Right hindlimb (tissue), 1 donor: ENCODE results near the gene WASF3.
"Not testable (repeated sequence)": the region's sequence is repeated elsewhere in the genome, so short reads cannot be mapped to it uniquely, and the experiment has no call there.

ENCODE experiments used
- DNase-seq: peaks from one replicate; pipeline ENCODE4 v3.0.0-alpha.2; 2018

WASF3 gene

GRCh38 chr13:26721251-26722121 is 164.0 kb downstream of the WASF3 start:
- DNase-seq, result no peak

DNA sequence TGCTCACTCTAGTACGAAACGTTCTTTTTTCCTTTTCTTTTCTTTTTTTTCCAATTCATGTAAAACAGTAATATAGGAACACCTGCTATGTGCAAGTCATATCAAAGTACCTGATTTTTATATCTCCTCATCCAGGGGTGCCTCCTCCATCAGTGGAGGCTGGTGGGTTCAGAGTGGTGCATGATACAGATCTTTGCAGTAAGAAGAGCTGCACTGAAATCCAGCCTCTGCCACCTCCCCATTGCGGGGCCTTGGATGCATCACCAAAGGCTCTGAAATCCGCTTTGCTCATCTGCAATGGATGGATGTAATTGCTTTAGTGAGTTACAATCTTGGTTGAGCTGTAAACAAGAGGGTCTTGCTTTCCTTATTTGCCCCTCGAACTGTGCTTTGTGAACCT is 164.8 kb downstream of the WASF3 start:
- no peak for DNase-seq

GRCh38 chr13:26723620-26724019 is 166.1 kb downstream of the WASF3 start:
- DNase-seq, result not testable (repeated sequence)

- no peak for DNase-seq
Observed at GRCh38 chr13:26726684-26727083, 169.2 kb downstream of the WASF3 start.

GRCh38 chr13:26727122-26727521 is 169.6 kb downstream of the WASF3 start:
- no peak for DNase-seq

GRCh38 chr13:26727633-26728032 is 170.2 kb downstream of the WASF3 start:
- DNase-seq, result no peak

GRCh38 chr13:26735677-26736076 is 178.2 kb downstream of the WASF3 start:
- no peak for DNase-seq
